K562 treated with DMSO at 1 percent for 24 hours (cell line): ENCODE results near the gene DIABLO. TPM values are rescaled to one million over a fixed set of nuclear protein-coding genes. Genes with fewer than 3 reads are reported as not detected.

ENCODE experiments used
- total RNA-seq: library from RNA; unstranded; fragments of 300-600 nt; gene quantifications from 2 replicates; pipeline ENCODE4 v1.2.3, GENCODE V29; 2022; ENCODE audit warnings: low read depth; ENCODE audit not compliant: insufficient read depth

The DIABLO gene
- 63.3 and 68.8 TPM in 2 replicates for total RNA-seq

GRCh38 chr12:122225683-122226365, at the start of gene DIABLO:
Gene DIABLO, minus strand, starts transcription at chr12:122226052. Its CDS starts 38 bp downstream, at chr12:122226014.

GRCh38 chr12:122266230-122266901, 40.5 kb upstream of the DIABLO start, which contains the start of gene VPS33A:
Gene VPS33A, minus strand, starts transcription at chr12:122266494. Its CDS starts 86 bp downstream, at chr12:122266408.

GRCh38 chr12:122203301-122204166, 22.3 kb downstream of the DIABLO start, which contains the start of gene B3GNT4:
Gene B3GNT4, plus strand, starts transcription at chr12:122203709. Its CDS starts 910 bp downstream, at chr12:122204619.

GRCh38 chr12:122182887-122183587, 42.8 kb downstream of the DIABLO start, which contains the start of gene LRRC43:
Gene LRRC43, plus strand, starts transcription at chr12:122183123. Its CDS starts 22 bp downstream, at chr12:122183145.

GRCh38 chr12:122174155-122174845, 51.6 kb downstream of the DIABLO start, which contains the start of gene IL31:
Gene IL31, minus strand, starts transcription at chr12:122174221. Its CDS starts 49 bp downstream, at chr12:122174172.

Other genes starting within 250 kb of the DIABLO start
- 22.3 and 24.8 TPM in 2 replicates for gene BCL7A, start 204.2 kb downstream of the DIABLO start, total RNA-seq
- gene MLXIP, start 147.3 kb downstream of the DIABLO start, total RNA-seq: 36.3 and 36.7 TPM in 2 replicates
- not detected in 2 replicates for gene IL31, start 51.8 kb downstream of the DIABLO start, total RNA-seq
- not detected in 2 replicates for gene LRRC43, start 42.9 kb downstream of the DIABLO start, total RNA-seq
- 2.4 and 2.7 TPM in 2 replicates for gene B3GNT4, start 22.3 kb downstream of the DIABLO start, total RNA-seq
- 16.3 and 19.9 TPM in 2 replicates for gene VPS33A, start 40.4 kb upstream of the DIABLO start, total RNA-seq
- gene CLIP1, start 196.6 kb upstream of the DIABLO start, total RNA-seq: 28.9 and 35.3 TPM in 2 replicates